ENCODE measurements around the gene ABCC1. TPM values are rescaled to one million over a fixed set of nuclear protein-coding genes. Genes with fewer than 3 reads are reported as not detected.
"Not testable (repeated sequence)": the region's sequence is repeated elsewhere in the genome, so short reads cannot be mapped to it uniquely, and the experiment has no call there.

Gene ABCC1
- total RNA-seq, 2 donors from 2014 or later, result 15.2 to 27.5 TPM

- H3K27ac ChIP-seq, result no peak overlapping the region
- no peaks in the 10 kb centered on the region for H3K9me3 ChIP-seq
- H3K27me3 ChIP-seq, result no peaks in the 10 kb centered on the region
- H3K36me3 ChIP-seq, result no peaks in the 10 kb centered on the region
- TF ChIP-seq, protein P1, sequence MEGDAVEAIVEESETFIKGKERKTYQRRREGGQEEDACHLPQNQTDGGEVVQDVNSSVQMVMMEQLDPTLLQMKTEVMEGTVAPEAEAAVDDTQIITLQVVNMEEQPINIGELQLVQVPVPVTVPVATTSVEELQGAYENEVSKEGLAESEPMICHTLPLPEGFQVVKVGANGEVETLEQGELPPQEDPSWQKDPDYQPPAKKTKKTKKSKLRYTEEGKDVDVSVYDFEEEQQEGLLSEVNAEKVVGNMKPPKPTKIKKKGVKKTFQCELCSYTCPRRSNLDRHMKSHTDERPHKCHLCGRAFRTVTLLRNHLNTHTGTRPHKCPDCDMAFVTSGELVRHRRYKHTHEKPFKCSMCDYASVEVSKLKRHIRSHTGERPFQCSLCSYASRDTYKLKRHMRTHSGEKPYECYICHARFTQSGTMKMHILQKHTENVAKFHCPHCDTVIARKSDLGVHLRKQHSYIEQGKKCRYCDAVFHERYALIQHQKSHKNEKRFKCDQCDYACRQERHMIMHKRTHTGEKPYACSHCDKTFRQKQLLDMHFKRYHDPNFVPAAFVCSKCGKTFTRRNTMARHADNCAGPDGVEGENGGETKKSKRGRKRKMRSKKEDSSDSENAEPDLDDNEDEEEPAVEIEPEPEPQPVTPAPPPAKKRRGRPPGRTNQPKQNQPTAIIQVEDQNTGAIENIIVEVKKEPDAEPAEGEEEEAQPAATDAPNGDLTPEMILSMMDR (IDR thresholded peaks at IDR 0.05), result no peak
- H3K4me1 ChIP-seq, result no peaks in the 10 kb centered on the region
- H3K4me3 ChIP-seq, result no peak overlapping the region
- no peak for DNase-seq (ENCODE audit: low spot score)
Measured at GRCh38 chr16:15907863-15908478, 41.4 kb upstream of the ABCC1 start.

DNA sequence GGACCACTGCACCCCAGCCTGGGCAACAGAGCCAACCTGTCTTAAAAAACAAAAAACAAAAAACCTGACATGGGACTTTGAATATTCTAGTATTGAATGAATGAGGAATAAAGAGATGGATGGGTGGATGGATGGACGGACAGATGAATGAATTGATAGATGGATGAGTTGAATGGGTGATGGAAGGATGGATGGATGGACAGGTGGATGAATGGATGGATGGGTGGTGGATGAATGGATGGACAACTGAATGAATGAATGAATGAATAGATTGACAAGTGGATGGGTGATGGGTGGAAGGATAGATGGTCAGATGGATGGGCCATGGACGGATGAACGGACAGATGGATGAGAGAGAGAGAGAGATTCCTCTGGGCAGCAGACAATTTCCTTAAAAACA is 38.2 kb upstream of the ABCC1 start:
- H3K4me3 ChIP-seq, result no peak overlapping the region
- no peaks in the 10 kb centered on the region for H3K4me1 ChIP-seq
- no peaks in the 10 kb centered on the region for H3K9me3 ChIP-seq
- DNase-seq (ENCODE audit: low spot score), result no peak
- TF ChIP-seq, protein P1 (IDR thresholded peaks at IDR 0.05), result no peak
- H3K27me3 ChIP-seq, result no peaks in the 10 kb centered on the region
- no peaks in the 10 kb centered on the region for H3K36me3 ChIP-seq
- H3K27ac ChIP-seq, result no peak overlapping the region

GRCh38 chr16:15913046-15913698 is 36.2 kb upstream of the ABCC1 start:
- Histone ChIP-seq H3K27me3 (no peaks in the 10 kb centered on the region), H3K36me3 (no peaks in the 10 kb centered on the region), H3K27ac (no peak overlapping the region), H3K4me3 (no peak overlapping the region), H3K4me1 (no peaks in the 10 kb centered on the region), H3K9me3 (no peaks in the 10 kb centered on the region)
- DNase-seq (ENCODE audit: low spot score), result no peak
- TF ChIP-seq, protein P1 (IDR thresholded peaks at IDR 0.05), result no peak

GRCh38 chr16:15915555-15916081 is 33.8 kb upstream of the ABCC1 start:
- Histone ChIP-seq H3K27ac (no peak overlapping the region), H3K4me3 (no peak overlapping the region), H3K4me1 (no peaks in the 10 kb centered on the region), H3K27me3 (no peaks in the 10 kb centered on the region), H3K9me3 (no peaks in the 10 kb centered on the region), H3K36me3 (no peaks in the 10 kb centered on the region)
- no peak for DNase-seq (ENCODE audit: low spot score)
- TF ChIP-seq, protein P1 (IDR thresholded peaks at IDR 0.05), result no peak

- Histone ChIP-seq H3K4me3 (no peak overlapping the region), H3K4me1 (no peaks in the 10 kb centered on the region)
- TF ChIP-seq, protein P1 (IDR thresholded peaks at IDR 0.05), result no peak
Measured at GRCh38 chr16:15916323-15916722, 33.1 kb upstream of the ABCC1 start.

DNA sequence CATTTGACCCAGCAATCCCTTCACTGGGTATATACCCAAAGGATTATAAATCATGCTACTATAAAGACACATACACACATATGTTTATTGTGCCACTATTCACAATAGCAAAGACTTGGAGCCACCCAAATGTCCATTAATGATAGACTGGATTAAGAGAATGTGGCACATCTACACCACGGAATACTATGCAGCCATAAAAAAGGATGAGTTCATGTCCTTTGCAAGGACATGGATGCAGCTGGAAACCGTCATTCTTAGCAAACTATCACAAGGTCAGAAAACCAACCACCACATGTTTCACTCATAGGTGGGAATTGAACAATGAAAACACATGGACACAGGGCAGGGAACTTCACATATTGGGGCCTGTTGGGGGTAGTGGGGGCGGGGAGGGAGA is 31.1 kb upstream of the ABCC1 start:
- H3K9me3 ChIP-seq; H3K4me1 ChIP-seq; H3K36me3 ChIP-seq; H3K4me3 ChIP-seq; H3K27ac ChIP-seq; H3K27me3 ChIP-seq; DNase-seq (ENCODE audit: low spot score): not testable (repeated sequence)

More at GRCh38 chr16:15916323-15916722, 33.1 kb upstream of the ABCC1 start:
- Histone ChIP-seq H3K9me3 (no peaks in the 10 kb centered on the region), H3K36me3 (no peaks in the 10 kb centered on the region), H3K27me3 (no peaks in the 10 kb centered on the region), H3K27ac (no peak overlapping the region)
- DNase-seq (ENCODE audit: low spot score), result no peak
